HG03558 (cell line): ENCODE measurements around the gene ZSWIM4.
"Not testable (repeated sequence)": the region's sequence is repeated elsewhere in the genome, so short reads cannot be mapped to it uniquely, and the experiment has no call there.

ENCODE experiments used
- ATAC-seq: cut with Tn5 transposase; IDR thresholded peaks from one replicate; pipeline ENCODE4 v1.9.1; 2021; ENCODE audit warnings: moderate number of reproducible peaks; ENCODE audit not compliant: unreplicated experiment; ENCODE audit errors: extremely low read depth

Gene ZSWIM4

DNA sequence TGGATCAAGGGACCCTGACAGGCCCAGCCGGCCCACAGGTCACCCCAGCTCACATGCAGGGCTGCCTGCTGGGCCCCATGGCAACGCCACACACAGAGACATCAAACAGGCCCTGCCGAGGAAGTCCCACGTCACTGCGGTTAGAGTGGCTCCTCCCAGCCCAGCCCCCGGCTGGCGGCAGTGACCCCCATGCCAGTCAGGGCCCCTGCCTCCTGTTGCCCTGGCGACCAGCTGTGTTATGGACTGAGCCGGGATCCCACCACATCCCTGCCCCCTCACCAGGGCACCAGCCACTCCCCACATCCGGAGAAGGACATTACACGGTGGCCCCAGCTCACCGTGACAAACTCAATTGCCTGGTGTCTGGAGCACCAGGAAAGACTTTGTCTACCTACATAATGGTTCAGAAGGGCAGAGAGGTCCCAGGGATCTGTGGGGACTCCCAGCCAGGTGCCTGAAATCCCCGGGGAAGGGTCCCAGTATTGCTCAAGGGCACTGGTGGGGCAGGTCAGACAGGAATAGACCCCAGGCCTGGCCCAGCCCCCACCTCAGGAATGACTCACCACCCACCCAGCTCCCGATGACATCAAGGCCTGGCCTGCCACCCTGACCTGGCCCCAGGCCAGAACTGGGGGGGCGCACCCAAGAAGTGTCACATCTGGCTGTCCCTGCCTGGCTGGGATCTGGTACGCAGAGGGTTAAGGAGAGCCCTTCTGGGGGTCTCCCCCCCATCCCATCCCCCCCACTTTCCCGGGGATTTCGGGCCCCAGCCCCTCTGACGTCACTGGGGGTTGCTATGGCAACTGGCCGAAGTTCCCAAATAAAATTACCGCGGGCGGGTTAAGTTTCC is 51.5 kb downstream of the ZSWIM4 start:
- ATAC-seq, result peak; percentile 51

DNA sequence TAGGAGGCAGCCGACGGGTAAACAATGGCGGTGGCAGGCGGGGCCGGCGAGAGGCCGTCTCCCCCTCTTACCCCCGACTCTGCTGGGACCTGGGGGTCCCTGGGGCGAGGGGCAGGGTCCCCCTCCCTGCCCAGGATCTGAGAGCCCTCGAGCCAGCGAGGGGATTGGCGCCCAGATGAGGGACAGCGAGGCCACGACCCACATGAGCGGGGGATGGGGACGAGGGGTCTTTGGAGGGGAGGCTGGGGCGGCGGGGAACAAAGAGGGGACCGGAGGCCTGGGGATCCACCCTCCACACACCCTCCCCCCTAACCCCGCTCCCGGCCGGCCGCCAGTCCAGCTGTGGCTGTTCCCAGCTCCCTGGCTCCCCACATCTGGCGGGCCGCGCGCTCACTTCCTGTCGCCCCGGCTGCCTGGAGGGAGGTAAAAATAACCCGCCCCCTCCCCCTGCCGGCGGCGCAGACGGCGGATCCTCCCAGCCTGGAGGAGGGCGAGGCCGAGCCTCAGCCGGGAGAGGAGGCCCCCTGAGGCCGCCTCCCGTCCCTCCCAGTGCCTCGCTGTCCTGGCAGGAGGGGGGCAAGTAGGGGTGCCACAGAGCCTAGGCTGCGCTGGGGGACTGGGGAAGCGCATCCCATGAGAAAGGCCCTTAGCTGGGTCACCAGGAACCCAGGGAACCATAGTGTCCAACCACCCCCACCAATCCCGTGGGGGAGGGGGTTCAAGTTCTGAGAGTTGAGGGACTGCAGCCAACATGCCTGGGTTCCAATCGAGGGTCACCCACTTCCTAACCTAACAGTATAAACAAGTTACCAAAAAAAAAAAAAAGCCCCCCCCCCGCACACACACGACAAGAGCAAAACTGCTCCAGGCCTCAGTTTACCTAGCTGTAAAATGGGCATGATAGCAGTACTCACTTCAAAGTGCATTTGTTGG is 52.4 kb downstream of the ZSWIM4 start:
- ATAC-seq, result no peak

DNA sequence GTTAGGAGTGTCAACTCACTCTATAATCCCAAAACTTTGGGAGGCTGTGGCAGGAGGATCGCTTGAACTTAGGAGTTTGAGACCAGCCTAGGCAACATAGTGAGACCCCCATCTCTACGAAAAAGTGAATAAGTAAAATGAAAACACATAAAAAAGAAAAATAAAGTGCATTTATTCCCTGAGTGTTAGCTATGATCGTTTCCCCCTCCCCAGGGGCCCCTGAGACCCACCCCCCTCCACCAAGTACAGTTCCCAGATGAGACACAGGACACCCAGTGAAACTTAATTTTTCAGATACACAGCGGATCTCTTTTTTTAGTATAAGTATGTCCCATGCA is 53.1 kb downstream of the ZSWIM4 start:
- ATAC-seq, result no peak

DNA sequence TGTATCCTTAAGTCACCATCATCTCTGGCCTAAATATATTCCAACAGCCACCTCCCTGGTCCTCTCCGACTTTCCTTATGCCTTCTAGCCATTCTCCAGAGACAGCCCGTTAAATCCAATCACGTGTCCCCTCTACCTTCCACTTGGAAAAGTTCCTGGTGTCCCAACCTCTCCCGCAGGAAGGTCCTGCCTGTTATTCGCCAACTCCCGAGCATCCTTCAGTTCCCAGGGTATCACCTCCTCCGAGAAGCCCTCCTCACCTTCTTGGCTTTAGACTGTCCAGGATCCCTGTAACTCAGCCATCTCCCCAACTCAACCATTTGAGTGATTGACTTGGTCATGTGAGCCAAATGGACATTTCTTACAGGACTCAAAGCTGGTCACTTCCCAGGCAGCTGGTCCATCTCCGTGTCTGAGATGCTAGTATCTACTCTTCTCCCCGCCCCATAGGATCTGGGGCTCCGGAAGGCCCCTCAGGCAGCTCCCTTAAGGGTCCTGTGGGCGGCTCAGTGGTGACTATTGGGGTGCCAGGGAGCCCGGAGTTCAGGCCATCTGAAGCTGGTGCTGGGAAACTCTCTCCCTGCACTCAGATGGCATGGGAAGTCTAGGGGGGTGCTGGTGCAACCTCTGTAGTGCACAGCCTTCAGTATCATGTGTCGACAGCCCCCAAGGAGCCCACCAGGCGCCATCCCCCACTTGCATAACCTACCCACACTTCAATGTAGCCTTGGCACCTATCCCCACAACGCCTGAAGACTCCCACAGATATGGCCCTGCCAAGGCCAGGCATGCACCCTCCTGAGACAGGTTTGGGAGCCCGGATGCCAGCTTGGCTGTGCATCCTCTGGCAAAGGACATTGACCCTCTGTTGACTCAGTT is 53.8 kb downstream of the ZSWIM4 start:
- ATAC-seq, result no peak

DNA sequence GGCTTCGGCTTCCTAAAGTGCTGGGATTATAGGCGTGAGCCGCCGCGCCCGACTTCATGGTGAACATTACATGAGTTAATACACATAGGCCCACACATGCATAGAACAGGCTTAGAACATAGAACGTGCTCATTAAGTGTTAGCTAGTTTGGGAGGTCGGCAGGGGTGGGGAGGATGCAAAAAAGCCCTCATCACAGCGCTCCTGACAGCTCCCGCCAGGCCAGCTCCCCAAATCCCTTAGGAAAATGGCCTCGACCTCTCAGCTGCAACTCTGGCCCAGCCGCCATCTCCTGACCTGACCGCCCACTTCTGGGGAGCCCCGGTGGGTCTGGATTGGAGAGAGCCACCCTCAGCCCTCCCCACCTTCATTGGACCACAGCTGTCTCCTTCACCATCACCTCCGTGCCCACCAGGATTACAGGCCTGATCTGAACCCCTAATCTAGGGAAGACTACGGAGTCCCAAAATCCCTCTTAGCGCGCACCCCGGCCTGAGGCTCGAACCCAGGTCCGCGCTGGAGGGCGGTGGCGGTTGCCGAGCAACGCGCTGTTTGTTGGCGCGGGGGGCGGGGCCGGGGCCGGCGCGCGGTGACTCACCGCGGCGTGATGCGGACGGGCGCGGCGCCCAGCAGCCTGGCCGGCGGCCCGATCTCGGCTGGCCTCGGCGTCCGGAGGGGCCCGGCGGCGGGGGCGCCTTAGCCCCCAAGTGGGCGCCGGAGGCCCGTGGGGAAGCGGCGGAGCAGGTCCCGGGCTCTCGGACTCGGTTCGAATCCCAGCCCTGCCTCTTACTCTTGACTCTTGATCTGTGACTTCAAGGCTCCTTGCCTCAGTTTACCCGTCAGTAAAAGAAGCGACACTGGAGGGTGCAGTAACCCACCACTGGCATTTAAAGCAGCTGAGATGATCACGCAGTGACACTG is 55.0 kb downstream of the ZSWIM4 start:
- ATAC-seq, result no peak

DNA sequence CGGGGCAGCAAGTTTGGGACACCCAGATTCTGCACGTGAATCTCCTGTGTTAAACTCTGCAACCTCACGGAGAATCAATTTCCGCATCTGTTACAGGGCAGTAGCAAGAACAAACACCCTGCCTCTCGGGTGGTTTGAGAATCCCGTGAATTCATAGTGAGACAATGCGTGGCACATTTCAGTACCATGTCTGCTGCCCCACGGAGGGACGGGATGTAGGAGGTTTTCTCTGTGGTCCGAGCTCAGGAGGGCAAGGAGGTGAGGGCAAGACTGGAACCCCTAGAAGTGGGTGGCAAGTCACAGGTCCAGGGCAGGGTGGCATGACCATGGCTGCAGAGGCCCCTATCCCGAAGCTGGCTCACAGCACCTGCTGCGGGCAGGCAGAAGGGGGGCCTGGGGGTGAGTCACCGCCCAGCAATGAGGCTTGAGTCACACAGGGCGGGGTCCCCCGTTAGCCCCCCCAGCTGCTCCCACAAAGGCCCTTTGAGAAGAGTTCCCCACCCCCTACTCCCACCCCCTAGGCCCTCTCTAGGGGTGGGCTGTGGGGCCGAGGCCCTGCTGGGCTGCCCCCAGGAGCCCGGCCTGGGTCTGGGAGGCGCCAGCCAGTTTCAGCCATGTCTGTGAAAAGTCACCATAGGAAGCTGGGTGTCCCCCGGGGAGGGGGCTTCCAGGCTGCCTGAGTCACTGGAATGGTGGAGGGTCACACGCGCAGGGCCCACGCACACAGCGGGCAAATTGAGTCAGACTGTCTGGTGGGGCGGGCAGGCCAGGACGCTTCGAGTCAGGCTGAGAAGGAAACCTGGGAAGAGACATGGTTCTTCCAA is 55.9 kb downstream of the ZSWIM4 start:
- ATAC-seq, result no peak

DNA sequence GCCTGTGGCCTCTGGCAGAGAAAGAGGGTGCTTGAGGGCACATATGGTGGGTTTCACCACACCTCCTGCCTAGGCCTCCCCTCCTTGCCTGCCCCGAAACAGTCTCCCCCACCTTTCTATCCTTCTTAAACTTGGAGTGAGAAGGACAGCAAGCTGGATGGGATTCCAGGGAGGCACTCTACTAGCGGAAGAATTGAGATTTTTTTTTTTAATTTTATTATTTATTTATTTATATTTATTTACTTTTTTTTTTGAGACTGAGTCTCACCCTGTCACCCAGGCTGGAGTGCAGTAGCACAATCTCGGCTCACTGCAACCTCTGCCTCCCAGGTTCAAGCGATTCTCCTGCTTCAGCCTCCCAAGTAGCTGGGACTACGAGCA is 56.5 kb downstream of the ZSWIM4 start:
- not testable (repeated sequence) for ATAC-seq

DNA sequence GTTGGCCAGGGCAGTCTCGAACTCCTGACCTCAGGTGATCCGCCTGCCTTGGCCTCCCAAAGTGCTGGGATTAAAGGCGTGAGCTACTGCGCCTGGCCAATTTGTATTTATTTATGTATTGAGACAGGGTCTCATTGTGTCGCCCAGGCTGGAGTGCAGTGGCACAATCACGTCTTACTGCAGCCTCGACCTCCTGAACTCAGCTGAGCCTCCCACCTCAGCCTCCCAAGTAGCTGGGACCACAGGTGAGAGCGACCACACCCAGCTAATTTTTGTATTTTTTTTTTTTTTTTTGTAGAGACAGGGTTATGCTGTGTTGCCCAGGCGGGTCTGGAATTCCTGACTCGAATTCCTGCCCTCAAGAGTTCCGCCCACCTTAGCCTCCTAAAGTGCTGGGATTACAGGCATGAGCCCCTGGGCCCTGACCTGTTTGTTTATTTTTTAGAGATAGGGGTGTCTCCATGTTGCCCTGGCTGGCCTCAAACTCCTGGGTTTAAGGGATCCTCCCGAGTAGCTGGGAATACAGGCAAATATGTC is 57.0 kb downstream of the ZSWIM4 start:
- not testable (repeated sequence) for ATAC-seq

DNA sequence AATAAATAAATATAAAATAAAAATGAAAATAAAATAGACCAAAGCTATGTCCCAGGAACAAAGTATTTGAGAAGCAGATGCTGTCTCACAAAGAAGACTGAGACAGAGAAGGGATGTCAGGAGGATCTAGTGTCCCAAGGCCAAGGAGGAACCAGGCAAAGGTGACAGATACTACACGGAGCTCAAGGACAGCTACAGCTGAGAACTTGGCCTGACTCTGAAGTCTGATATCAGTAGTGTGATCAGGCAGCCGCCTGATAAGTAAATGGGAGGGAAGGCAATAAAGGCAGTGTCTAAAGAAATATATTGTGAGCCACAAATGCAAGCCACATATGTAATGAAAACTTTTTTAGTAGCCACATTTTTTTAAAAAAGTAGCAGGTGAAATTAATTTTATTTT is 61.3 kb downstream of the ZSWIM4 start:
- ATAC-seq, result no peak

DNA sequence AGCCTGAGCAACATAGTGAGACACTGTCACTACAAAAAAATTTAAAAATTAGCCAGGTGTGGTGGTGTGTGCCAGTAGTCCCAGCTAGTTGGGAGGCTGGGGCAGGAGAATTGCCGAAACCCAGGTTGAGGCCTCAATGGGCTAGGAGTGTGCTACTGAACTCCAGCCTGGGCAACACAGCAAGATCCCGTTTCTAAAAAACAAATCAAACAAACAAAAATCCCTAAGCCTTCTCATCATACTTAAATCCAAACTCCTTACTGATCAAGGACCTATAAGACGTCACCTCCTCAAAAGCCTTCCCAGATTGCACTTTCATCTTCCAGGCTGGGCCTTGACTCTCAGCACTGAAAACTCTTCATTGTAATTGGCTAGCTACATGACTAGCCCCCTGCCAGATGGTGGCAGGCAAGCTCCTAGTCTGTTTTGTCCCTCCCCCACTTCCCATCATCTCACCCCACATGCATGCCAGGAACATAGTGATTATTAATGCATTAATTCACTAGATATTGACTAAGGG is 64.2 kb downstream of the ZSWIM4 start:
- no peak for ATAC-seq

DNA sequence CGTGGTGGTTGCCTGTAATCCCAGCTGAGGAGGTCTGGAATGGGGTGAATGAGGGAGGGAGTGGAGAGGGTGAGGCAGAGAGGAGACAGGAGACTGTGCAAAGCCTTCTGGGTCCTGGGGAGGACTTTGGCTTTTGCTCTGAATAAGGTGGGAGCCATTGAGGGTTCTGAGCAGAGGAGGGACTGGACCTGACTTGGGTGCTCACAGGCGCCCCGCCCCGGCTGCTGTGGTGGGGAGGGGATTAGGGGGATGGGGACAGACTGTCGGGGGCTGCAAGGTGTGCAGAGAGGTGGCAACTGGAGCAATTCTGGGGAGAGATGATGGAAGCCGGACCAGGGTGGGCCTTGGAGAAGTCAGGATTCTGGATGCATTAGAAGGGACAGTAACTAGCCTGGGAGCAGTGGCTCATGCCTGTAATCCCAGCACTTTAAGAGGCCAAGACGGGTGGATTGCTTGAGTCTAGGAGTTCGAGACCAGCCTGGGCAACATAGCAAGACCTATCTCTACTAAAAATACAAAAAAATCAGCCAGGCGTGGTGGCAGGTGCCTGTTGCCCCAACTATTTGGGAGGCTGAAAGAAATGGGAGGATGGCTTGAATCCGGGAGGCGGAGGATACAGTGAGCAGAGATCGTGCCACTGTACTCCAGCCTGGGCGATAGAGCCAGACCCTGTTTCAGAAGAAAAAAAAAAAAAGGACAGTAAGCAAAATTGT is 65.6 kb downstream of the ZSWIM4 start:
- no peak for ATAC-seq

DNA sequence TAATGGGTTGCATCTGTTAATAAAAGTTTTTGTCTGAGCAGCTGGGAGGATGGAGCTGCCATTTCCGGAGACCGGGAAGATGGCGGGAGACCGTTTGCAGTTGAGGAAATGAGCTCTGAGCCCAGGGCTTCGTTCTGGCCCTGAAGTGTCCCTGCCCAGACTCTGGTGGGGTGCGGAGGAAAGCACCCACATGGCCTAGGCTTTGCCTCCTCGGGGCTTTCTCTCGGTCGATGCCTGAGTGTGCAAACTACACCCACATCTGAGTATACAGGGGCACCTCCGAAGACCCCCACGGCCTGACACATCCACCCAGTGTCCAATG is 66.1 kb downstream of the ZSWIM4 start:
- no peak for ATAC-seq

DNA sequence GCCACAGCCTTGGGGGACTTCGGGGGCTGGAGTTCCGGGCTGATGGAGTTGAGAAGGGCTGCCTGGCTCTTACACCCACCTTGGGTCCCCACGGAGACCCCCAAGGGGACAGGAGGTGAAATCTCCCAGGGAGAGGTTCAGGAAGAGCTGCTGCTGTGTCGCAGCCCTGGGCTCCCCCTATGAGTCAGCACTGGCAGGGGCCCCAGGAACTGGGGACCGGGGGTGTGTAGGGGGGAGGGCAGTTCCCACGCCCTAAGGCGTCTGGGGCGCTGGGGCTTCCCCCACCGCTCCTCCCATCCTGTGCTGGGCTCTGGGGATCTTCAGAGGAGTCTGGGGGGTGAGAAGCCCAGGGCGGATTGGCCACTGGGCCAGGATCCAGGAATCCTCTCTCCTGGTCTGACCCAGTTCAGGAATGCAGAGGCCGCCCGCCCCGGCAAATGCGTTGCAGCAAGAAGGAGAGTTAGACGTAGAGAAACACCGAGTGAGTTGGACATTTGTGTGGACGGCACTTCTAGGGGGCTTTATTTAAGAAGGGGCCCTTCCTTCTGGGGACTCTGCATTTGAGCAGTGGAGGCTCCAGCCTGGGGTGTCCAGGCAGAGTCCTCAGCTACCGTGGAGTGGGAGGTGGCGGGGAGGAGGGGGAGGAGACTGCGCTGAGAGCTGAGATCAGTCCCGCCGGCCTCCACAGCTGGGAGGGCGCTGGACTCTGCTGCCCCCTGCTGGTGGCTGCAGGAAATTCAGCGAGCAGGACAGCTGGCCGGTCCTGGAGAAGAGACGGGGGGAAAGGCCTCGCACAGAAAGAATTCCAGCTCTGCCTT is 66.7 kb downstream of the ZSWIM4 start:
- peak; percentile 51 for ATAC-seq

DNA sequence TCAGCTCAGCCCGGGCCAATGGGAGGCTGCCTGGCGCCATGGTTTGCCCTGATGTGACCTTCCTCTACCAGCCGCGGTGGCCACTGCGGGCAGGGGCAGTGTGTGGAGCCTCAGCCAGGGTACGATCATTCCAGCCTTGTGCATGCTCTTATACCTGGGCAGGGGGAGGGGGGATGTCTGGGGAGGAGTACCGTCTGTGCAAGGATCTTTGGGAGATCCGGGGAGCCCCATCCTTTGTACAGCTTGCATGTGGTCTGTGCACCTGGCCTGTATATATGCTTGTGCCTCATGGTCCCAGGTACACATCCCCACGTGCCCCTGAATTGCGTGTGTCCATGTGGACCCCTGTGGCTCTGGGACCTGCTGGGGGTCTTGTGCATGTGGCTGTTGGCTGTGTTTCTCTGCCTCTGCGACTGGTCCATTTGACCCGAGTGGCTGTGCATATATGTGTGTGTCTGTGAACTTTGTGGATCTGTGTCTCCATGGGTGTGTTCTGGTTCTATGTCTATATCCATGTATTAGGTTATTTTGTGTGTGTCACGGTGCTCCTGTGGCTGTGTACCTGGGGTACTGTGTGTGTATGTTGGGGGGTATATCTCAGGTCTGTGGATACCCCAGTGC is 68.9 kb downstream of the ZSWIM4 start:
- ATAC-seq, result no peak

DNA sequence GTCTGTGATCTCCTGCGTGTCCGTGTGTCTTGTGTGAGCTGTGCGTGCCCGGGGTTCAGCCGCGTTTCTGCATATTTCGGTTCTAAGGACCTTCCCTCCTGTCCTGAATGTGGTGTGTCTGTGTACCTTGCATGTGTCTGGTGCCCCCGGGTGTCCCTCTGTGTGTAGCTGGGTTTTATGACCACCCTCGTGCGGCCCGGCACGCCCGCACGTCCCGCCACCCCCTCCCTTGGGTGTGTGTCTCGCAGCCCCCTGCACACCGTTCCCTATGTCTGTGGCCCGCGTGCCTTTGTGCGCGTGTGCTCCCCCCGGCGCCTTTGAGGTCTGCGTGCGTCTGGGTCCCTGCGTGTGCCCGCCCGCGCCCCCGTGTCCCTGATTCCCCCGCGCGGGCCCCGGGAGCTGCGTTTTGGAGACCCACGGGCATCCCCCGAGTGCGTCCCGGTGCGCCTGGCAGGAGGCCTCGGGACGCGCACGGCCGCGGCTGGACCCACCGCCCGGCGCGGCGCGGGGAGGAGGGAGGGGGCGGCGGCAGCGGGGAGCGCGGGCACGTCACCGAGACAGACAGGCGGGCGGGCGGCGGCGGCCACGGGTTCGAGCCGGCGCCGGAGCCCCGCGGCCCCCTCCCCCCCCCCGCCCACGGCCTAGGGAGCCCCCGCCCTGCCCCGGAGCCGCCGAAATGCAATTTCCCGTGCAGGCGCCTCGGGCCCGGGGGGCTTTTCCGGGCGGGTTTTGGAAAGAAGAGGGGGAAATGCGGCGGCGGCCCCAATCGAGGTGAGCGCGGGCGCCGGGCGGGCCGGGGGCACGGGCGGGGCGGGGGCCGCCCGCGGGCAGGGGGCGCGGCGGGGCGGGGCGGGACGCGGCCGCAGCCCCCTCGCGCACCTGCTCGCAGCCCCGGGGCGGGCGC is 69.7 kb downstream of the ZSWIM4 start:
- ATAC-seq, result no peak
